Measurements from ENCODE around the gene PIK3C2G.

Gene PIK3C2G

GRCh38 chr12:18275981-18276380 is 14.7 kb downstream of the PIK3C2G start:
- no peak for DNase-seq (ENCODE audit: low read depth)
- no peak for TF ChIP-seq CTCF (IDR thresholded peaks at IDR 0.05; ENCODE audit: low read length, missing control alignments)

GRCh38 chr12:18277196-18277595 is 15.9 kb downstream of the PIK3C2G start:
- DNase-seq (ENCODE audit: low read depth), result no peak
- TF ChIP-seq CTCF (IDR thresholded peaks at IDR 0.05; ENCODE audit: low read length, missing control alignments), result no peak
- no peak overlapping the region for H3K4me3 ChIP-seq (replicated peaks; ENCODE audit: low read depth, low read length)

More at GRCh38 chr12:18275981-18276380, 14.7 kb downstream of the PIK3C2G start:
- H3K4me3 ChIP-seq (replicated peaks; ENCODE audit: low read depth, low read length), result no peak overlapping the region

GRCh38 chr12:18280728-18281127 is 19.4 kb downstream of the PIK3C2G start:
- H3K4me3 ChIP-seq (replicated peaks; ENCODE audit: low read depth, low read length), result no peak overlapping the region
- no peak for TF ChIP-seq CTCF (IDR thresholded peaks at IDR 0.05; ENCODE audit: low read length, missing control alignments)
- DNase-seq (ENCODE audit: low read depth), result no peak

- TF ChIP-seq CTCF (IDR thresholded peaks at IDR 0.05; ENCODE audit: low read length, missing control alignments), result no peak
- DNase-seq (ENCODE audit: low read depth), result no peak
- H3K4me3 ChIP-seq (replicated peaks; ENCODE audit: low read depth, low read length), result no peak overlapping the region
Measured at GRCh38 chr12:18281941-18282340, 20.6 kb downstream of the PIK3C2G start.

GRCh38 chr12:18283831-18284230 is 22.5 kb downstream of the PIK3C2G start:
- no peak overlapping the region for H3K4me3 ChIP-seq (replicated peaks; ENCODE audit: low read depth, low read length)
- no peak for TF ChIP-seq CTCF (IDR thresholded peaks at IDR 0.05; ENCODE audit: low read length, missing control alignments)
- DNase-seq (ENCODE audit: low read depth), result peak; percentile 5

- peak; percentile 56 for DNase-seq (ENCODE audit: low read depth)
- H3K4me3 ChIP-seq (replicated peaks; ENCODE audit: low read depth, low read length), result no peak overlapping the region
- no peak for TF ChIP-seq CTCF (IDR thresholded peaks at IDR 0.05; ENCODE audit: low read length, missing control alignments)
Measured at GRCh38 chr12:18284386-18284785, 23.1 kb downstream of the PIK3C2G start.

- no peak overlapping the region for H3K4me3 ChIP-seq (replicated peaks; ENCODE audit: low read depth, low read length)
- no peak for TF ChIP-seq CTCF (IDR thresholded peaks at IDR 0.05; ENCODE audit: low read length, missing control alignments)
- no peak for DNase-seq (ENCODE audit: low read depth)
Measured at GRCh38 chr12:18285161-18285560, 23.8 kb downstream of the PIK3C2G start.
